AG08395 (cell line): Measurements from ENCODE around the gene WARS2.

Experiments
- DNase-seq: peaks from one replicate; pipeline ENCODE4 v3.0.0; 2012; ENCODE audit warnings: mixed read lengths, low spot score

The WARS2 gene

GRCh38 chr1:118983558-118984041 lies 156.9 kb downstream of the WARS2 start:
- no peak for DNase-seq

GRCh38 chr1:118982821-118983557 lies 157.5 kb downstream of the WARS2 start:
- no peak for DNase-seq

- no peak for DNase-seq
These were observed 158.2 kb downstream of the WARS2 start for GRCh38 chr1:118982266-118982665.

- no peak for DNase-seq
These were observed 159.0 kb downstream of the WARS2 start for GRCh38 chr1:118981436-118981835.
